Fibroblast of villous mesenchyme (primary cell): Measurements from ENCODE around the gene ABCC1. TPM values are rescaled to one million over a fixed set of nuclear protein-coding genes. Genes with fewer than 3 reads are reported as not detected.

Experiments
- DNase-seq: peaks from one replicate; pipeline ENCODE4 v3.0.0-alpha.2; 2010; ENCODE audit warnings: low read depth
- H3K4me3 ChIP-seq: 2 replicates; pipeline ENCODE4 v1.5.1; 2011; ENCODE audit warnings: low read depth, mild to moderate bottlenecking, low read length
- total RNA-seq: library from RNA; depleted of rRNA; stranded (reverse); fragments of >200 nt; gene quantifications from 2 replicates; pipeline ENCODE4 v1.2.3, GENCODE V29; 2012
- TF ChIP-seq, protein P1 (sequence below): IDR thresholded peaks from 2 replicates; pipeline ENCODE4 v1.5.1; 2012; ENCODE audit warnings: low read depth, mild to moderate bottlenecking, low read length; ENCODE audit not compliant: insufficient read depth

Gene ABCC1
- total RNA-seq, 1 donor: 34.1 TPM

DNA sequence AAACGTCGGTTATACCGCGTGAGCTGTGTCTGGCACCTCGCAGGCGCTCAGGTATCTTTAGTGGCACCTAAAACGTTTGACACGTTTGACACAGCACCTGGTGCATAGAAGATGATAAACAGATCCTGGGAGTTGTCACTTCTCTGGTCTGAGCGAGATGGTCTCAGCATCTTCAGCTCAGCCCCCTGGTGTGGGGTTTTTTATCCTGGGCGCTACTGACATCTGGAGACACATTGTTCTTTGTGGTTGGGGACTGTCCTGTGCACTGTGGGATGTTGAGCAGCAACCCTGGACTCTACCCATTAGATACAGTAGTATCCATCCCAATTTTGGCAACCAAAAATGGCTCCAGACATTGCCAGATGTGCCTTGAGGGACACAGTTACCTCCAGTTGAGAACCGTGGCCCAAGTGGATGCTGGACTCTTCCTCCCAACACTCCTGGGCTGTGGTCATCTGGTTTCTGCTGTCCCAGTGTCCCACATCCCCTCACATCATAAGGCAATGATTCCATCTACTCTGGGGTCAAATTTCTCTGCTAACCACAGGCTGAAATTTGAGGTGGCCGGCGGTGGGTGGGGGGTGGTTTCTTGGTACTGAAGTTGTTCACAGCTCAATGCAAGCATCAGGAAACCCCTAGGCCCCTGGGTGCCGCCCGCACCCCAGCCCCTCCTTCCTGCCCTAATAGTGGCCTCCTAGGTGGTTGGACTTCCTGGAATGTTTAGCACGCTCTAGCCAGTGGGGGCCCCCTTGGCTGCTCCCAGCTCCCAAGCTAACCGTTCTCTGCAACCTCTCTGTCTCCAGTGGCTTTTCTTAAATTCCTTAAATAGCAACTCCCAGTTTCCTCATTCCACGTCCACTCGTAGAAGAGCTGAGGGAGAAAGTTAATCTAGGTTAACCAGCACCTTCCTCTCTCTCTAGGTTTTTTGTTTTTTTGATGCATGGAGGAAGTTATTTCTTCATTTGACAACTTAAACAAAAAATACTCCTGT, 124.8 kb downstream of the ABCC1 start:
- TF ChIP-seq, protein P1, sequence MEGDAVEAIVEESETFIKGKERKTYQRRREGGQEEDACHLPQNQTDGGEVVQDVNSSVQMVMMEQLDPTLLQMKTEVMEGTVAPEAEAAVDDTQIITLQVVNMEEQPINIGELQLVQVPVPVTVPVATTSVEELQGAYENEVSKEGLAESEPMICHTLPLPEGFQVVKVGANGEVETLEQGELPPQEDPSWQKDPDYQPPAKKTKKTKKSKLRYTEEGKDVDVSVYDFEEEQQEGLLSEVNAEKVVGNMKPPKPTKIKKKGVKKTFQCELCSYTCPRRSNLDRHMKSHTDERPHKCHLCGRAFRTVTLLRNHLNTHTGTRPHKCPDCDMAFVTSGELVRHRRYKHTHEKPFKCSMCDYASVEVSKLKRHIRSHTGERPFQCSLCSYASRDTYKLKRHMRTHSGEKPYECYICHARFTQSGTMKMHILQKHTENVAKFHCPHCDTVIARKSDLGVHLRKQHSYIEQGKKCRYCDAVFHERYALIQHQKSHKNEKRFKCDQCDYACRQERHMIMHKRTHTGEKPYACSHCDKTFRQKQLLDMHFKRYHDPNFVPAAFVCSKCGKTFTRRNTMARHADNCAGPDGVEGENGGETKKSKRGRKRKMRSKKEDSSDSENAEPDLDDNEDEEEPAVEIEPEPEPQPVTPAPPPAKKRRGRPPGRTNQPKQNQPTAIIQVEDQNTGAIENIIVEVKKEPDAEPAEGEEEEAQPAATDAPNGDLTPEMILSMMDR: no peak

DNA sequence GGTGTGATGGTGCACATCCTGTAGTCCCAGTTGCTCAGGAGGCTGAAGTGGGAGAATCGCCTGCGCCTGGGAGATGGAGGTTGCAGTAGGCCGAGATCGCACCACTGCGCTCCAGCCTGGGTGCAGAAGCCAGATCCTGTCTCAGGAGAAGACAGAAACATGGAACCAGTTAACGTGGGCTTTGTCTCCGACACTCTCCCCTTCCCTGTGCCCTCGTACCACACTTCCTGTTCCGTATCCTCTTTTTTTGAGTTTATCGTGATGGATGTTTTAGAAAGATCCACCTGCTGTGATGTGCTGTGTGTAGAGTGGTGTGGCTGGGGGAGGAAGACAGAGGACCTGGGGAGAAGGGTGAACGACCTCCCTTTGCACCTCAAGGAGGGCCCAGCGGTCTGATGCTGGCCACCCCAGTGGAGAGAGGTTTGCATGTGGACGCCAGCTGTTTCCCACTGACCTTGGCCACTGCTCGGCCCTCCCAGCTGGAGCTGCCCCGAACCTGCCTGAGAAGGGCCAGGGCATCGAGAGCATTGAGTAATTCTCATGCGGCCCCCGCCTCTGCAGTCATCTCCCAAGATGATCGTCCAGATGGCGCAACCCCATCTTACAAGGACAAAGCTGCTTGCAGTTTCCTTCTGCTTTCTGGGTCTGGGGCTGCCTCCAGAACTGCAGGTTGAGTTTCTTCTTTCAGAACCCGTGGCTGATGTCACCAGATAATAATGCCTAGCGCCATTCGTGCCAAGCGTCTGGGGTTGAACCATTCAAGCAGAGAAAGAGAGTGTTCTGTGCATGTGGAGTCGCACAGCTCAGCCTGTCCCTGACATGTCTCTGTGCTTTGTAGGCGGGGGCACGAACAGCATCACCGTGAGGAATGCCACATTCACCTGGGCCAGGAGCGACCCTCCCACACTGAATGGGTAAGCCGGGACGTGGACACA, 126.3 kb downstream of the ABCC1 start:
- H3K4me3 ChIP-seq: no peak overlapping the region
- TF ChIP-seq, protein P1: no peak
- peak; percentile 88 for DNase-seq

More for the DNA sequence above, 124.8 kb downstream of the ABCC1 start:
- no peak overlapping the region for H3K4me3 ChIP-seq
- DNase-seq: peak; percentile 83

DNA sequence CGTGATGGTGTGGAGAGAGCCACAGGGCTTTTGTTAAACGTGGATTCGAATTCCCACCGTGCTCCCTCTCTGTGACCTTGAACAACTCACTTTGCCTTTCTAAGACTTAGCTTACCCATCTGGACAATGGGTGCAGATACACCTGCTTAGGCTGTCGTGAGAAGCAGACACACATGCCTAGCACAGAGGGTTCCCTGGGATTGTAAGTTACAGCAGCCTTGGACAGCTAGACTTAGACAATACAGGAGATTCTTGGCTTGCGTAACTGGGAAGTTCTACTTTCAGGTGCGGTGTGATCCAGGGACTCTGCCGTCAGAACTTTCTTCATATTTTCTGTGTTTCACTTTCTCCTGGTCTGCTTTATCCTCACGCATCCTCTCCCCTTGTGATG, 127.0 kb downstream of the ABCC1 start:
- DNase-seq: no peak
- no peak overlapping the region for H3K4me3 ChIP-seq
- TF ChIP-seq, protein P1: no peak

DNA sequence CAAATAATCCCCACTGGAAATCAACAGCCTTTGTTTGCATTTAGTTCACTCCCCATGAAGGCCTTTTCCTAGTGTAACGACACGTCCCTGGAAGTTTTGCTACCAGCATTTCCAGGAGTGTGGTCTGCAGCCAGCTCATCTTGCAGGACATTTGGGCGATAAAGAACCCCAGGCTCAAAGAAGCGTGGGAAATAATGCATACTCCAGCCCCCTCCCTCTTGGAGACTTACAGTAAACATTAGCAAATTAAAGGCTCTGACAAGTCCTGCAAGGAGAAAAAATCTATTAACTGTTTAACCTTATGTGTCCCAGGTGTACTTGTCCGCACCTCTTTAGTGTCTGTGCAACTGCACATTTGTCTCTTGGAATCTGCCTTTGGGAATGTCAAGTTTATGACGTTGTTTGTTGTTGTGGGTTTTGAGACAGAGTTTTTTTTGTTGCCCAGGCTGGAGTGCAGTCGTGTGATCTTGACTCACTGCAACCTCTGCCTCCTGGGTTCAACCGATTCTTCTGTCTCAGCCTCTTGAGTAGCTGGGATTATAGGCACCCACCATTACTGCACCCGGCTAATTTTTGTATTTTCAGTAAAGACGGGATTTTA, 131.1 kb downstream of the ABCC1 start:
- TF ChIP-seq, protein P1: no peak
- DNase-seq: peak; percentile 33
- no peak overlapping the region for H3K4me3 ChIP-seq

DNA sequence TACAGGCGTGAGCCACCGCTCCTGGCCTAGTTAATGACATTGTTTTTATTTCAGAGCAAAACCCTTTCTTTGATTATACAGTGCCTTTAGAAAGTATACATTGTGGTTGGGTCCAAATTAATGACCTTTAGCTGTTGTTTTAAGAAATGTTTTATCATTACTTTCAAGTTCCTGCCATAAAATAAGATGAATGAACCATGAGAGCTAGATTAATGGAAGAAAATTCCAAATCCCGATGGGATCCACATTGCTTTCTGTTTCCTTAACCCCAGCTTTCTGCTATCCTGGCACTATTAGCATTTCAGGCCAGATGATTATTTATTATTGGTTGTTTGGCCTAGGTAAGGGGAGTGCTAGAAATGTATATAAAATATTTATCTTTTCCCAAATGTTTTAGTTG, 131.7 kb downstream of the ABCC1 start:
- no peak overlapping the region for H3K4me3 ChIP-seq
- DNase-seq: peak; percentile 30
- TF ChIP-seq, protein P1: no peak

DNA sequence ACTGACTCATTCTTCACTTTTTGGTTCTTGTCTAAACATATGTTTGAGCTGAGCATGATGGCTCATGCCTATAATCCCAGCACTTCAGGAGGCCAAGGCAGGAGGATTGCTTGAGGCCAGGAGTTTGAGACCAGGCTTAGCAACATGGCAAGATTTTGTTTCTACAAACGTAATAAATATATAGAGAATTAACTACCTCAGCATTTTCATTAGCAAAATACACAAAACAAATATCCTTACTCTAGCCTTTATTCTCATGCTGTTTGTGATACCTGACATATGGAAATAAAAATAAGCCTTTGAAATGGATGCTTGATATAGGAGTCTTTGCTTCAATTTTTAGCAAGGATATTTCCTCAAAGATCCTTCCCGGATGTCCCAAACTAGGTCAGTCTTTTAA, 132.8 kb downstream of the ABCC1 start:
- H3K4me3 ChIP-seq: no peak overlapping the region
- TF ChIP-seq, protein P1: no peak
- DNase-seq: no peak
